Endothelial cell (in vitro differentiated cells): ENCODE measurements around the gene PHKG2. TPM values are rescaled to one million over a fixed set of nuclear protein-coding genes. Genes with fewer than 3 reads are reported as not detected.

ENCODE experiments used
- DNase-seq: peaks from one replicate; pipeline ENCODE4 v3.0.0; 2021; ENCODE audit warnings: low spot score
- H3K27ac Mint-ChIP-seq: one replicate; pipeline ENCODE4 v1.8.0; 2021; ENCODE audit warnings: mixed read lengths, inconsistent platforms; ENCODE audit not compliant: unreplicated experiment
- H3K27me3 Mint-ChIP-seq: one replicate; pipeline ENCODE4 v1.8.0; 2021; ENCODE audit warnings: mild to moderate bottlenecking, moderate library complexity, mixed read lengths, inconsistent platforms; ENCODE audit not compliant: unreplicated experiment
- H3K36me3 Mint-ChIP-seq: one replicate; pipeline ENCODE4 v1.8.0; 2021; ENCODE audit warnings: mild to moderate bottlenecking, low read depth, mixed read lengths, inconsistent platforms; ENCODE audit not compliant: unreplicated experiment
- H3K4me1 Mint-ChIP-seq: one replicate; pipeline ENCODE4 v1.8.0; 2021; ENCODE audit warnings: mild to moderate bottlenecking, mixed read lengths, inconsistent platforms; ENCODE audit not compliant: unreplicated experiment
- H3K4me3 Mint-ChIP-seq: one replicate; pipeline ENCODE4 v1.8.0; 2021; ENCODE audit warnings: mild to moderate bottlenecking, mixed read lengths, inconsistent platforms; ENCODE audit not compliant: unreplicated experiment
- H3K9me3 Mint-ChIP-seq: one replicate; pipeline ENCODE4 v1.8.0; 2021; ENCODE audit warnings: mixed read lengths, inconsistent platforms; ENCODE audit not compliant: unreplicated experiment
- CTCF ChIP-seq: fragments of 200-600 bp; sonication (generic); IDR thresholded peaks from one replicate; pipeline ENCODE4 v1.5.0; 2021; ENCODE audit warnings: antibody characterized with exemption; ENCODE audit not compliant: unreplicated experiment
- total RNA-seq: library from RNA; stranded (reverse); fragmentation: NEBNext Ultra II Directional; extraction: Animal tissue kit (Norgen Biotek cat#: 25700); gene quantifications from one replicate; pipeline ENCODE4 v1.2.1, GENCODE V29; 2021; ENCODE audit not compliant: unreplicated experiment

The PHKG2 gene
- total RNA-seq, 1 donor from 2014 or later: 27.5 TPM

DNA sequence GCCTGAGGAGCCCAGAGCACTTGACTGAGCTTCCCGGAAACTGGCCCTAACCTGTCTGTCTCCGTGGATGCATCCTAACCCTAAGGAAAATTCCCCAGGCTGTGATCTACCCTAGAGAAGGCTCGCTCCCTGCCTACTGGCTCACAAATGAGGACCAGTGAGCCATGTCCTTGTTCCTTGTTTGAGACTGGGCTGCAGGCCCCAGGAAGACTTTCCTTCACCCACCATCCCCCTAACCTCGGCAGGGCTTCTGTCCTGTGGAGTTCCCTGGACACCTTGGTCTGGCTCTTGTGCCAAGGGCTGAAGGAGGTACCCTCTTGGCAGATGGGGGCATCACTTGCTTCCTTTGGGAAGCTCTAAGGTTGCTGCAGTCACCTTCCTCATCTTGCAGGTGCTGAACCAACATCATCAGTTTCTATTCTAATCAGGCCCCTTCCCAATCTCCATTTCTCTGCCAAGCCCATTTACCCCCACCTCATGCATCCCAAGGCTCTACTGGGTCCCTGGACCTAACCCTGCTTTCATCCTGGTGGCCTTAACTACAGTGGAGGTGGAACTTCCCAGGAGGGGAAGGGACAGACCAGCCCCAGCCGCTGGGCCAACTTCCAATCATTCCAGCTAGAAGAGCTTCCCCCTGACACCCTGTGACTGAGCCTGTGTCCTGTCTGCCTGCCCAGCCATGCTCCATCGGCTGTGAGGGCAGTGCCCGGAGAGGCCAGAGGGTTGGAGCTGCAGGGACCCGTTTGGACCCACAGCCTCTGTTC lies 26.3 kb downstream of the PHKG2 start:
- Mint-ChIP-seq H3K4me1 (peaks cover 14% of the 10 kb centered on the region), H3K27me3 (peaks cover 15% of the 10 kb centered on the region), H3K27ac (peak overlapping the region; percentile 36), H3K9me3 (no peaks in the 10 kb centered on the region), H3K36me3 (peaks cover 34% of the 10 kb centered on the region), H3K4me3 (peak overlapping the region; percentile 92)
- TF ChIP-seq CTCF: no peak
- no peak for DNase-seq

DNA sequence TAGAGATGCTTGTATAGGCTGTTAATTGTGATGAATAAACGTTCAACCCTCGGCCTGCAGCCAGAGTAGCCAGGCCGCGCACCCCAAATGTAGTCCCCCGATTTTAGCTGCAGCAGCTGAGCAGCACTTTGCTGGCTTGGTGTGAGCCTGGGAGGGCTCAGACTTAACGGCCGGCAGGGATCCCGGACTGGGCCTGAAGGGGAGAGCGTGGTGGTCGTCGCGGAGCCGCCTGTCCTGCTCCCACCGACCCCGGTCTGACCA lies 26.8 kb downstream of the PHKG2 start:
- peak overlapping the region; percentile 36 for H3K27ac Mint-ChIP-seq
- DNase-seq: no peak
- TF ChIP-seq CTCF: no peak
- peaks cover 14% of the 10 kb centered on the region for H3K4me1 Mint-ChIP-seq
- H3K4me3 Mint-ChIP-seq: peak overlapping the region; percentile 92
- peaks cover 33% of the 10 kb centered on the region for H3K36me3 Mint-ChIP-seq
- no peaks in the 10 kb centered on the region for H3K9me3 Mint-ChIP-seq
- H3K27me3 Mint-ChIP-seq: peaks cover 15% of the 10 kb centered on the region

- Mint-ChIP-seq H3K27ac (peak overlapping the region; percentile 48), H3K4me3 (peak overlapping the region; percentile 92), H3K9me3 (no peaks in the 10 kb centered on the region), H3K4me1 (peaks cover 14% of the 10 kb centered on the region), H3K27me3 (peaks cover 15% of the 10 kb centered on the region), H3K36me3 (peaks cover 33% of the 10 kb centered on the region)
- peak; percentile 77 for DNase-seq
- TF ChIP-seq CTCF: no peak
Observed at GRCh38 chr16:30775392-30776188, 27.4 kb downstream of the PHKG2 start.

DNA sequence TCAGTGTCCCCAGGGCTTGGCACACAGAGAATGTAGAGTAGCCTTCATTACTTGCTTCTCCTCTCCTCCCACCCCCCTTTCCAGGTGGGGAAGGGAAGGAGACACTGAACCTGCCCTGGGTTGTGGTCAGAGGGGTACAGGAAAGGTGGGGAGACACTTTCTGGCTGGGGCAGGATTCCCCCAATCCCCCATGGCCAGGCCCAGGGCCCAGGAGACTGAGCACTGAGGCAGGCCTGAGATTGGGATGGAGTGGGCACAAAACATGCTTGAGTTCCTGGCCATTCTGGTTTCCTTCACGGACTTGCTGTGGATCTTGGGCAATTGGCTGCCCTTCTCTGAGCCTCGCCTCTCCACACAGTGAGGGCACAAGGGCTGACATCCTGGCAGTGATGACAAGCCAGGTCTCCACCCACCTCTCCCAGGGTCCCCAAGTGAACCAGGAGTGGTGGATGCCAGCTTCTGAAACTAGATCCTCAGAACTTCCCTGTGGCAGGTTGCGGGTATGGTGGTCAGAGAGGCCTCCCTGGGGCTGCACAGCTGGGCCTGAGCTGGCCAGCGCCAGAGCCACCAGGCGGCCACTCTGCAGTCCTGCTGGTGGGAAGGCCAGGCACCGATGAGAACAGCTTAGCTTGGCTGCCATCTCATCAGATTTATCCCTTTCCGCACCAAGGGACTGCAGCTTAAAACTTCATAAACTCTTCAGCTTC lies 29.5 kb downstream of the PHKG2 start:
- peak overlapping the region; percentile 74 for H3K4me3 Mint-ChIP-seq
- H3K36me3 Mint-ChIP-seq: peaks cover 19% of the 10 kb centered on the region
- peaks cover 15% of the 10 kb centered on the region for H3K27me3 Mint-ChIP-seq
- no peaks in the 10 kb centered on the region for H3K9me3 Mint-ChIP-seq
- no peak overlapping the region for H3K27ac Mint-ChIP-seq
- H3K4me1 Mint-ChIP-seq: peaks cover 14% of the 10 kb centered on the region
- no peak for DNase-seq
- no peak for TF ChIP-seq CTCF
